DND-41 (cell line): Measurements from ENCODE around the gene HMGXB3.

ENCODE experiments used
- ATAC-seq: fragments of 200-7000 bp; cut with Tn5 transposase; 3 replicates; pipeline ENCODE4 v1.9.1; 2021; ENCODE audit warnings: low read depth; ENCODE audit not compliant: insufficient read depth
- DNase-seq: peaks from one replicate; pipeline ENCODE4 v3.0.0-alpha.2; 2020
- H2AFZ ChIP-seq: 2 replicates; pipeline ENCODE4 v1.6.0; 2012; ENCODE audit warnings: low read depth, low read length
- H3K27ac ChIP-seq: 2 replicates; pipeline ENCODE4 v1.5.1; 2012; ENCODE audit warnings: low read length, inconsistent platforms
- H3K27me3 ChIP-seq: fragments of 200-600 bp; sonication (generic); 2 replicates; pipeline ENCODE4 v1.6.0; 2012; ENCODE audit warnings: low read length, mild to moderate bottlenecking, inconsistent platforms; ENCODE audit not compliant: insufficient read depth, poor library complexity
- H3K36me3 ChIP-seq: 2 replicates; pipeline ENCODE4 v1.5.1; 2012; ENCODE audit warnings: low read length, inconsistent platforms; ENCODE audit not compliant: insufficient read depth
- H3K4me1 ChIP-seq: 2 replicates; pipeline ENCODE4 v1.5.1; 2012; ENCODE audit warnings: mild to moderate bottlenecking, low read length; ENCODE audit not compliant: insufficient read depth
- H3K4me2 ChIP-seq: 2 replicates; pipeline ENCODE4 v1.6.0; 2012; ENCODE audit warnings: mild to moderate bottlenecking, moderate library complexity, low read length, inconsistent platforms; ENCODE audit not compliant: insufficient read depth
- H3K4me3 ChIP-seq, 2 experiments: fragments of 200-600 bp in 1 of 2; shearing (Covaris generic) in 1 of 2; 2 replicates each; pipeline ENCODE4 v1.5.1; 2012 to 2016; ENCODE audit warnings: inconsistent platforms in 2 of 2, low read length in 2 of 2, mild to moderate bottlenecking in 2 of 2, low read depth in 1 of 2, moderate library complexity in 1 of 2
- H3K79me2 ChIP-seq: 2 replicates; pipeline ENCODE4 v1.6.0; 2012; ENCODE audit warnings: low read length, inconsistent platforms; ENCODE audit not compliant: insufficient read depth
- H3K9ac ChIP-seq: 2 replicates; pipeline ENCODE4 v1.6.0; 2012; ENCODE audit warnings: low read depth, mild to moderate bottlenecking, inconsistent platforms, low read length, moderate library complexity
- H3K9me3 ChIP-seq: 2 replicates; pipeline ENCODE4 v1.5.1; 2012; ENCODE audit warnings: low read length, moderate library complexity, mild to moderate bottlenecking, inconsistent platforms; ENCODE audit not compliant: insufficient read depth, severe bottlenecking
- H4K20me1 ChIP-seq: 2 replicates; pipeline ENCODE4 v1.6.0; 2012; ENCODE audit warnings: low read length; ENCODE audit not compliant: insufficient read depth
- CTCF ChIP-seq: IDR thresholded peaks from 2 replicates; pipeline ENCODE4 v1.5.1; 2012; ENCODE audit warnings: borderline replicate concordance, low read length, moderate library complexity, mild to moderate bottlenecking; ENCODE audit not compliant: poor library complexity, severe bottlenecking; ENCODE audit errors: extremely low read depth
- EZH2 ChIP-seq: IDR thresholded peaks from 3 replicates; pipeline ENCODE4 v1.6.1; 2012; ENCODE audit warnings: borderline replicate concordance, low read depth, mild to moderate bottlenecking, moderate library complexity, low read length, inconsistent platforms; ENCODE audit not compliant: severe bottlenecking

HMGXB3 gene

GRCh38 chr5:149981206-149981605 is 19.3 kb upstream of the HMGXB3 start:
- no peak overlapping the region for H3K4me3 ChIP-seq
- ATAC-seq: no peak
- H3K79me2 ChIP-seq: no peaks in the 10 kb centered on the region
- no peaks in the 10 kb centered on the region for H3K9me3 ChIP-seq
- no peak overlapping the region for H3K4me2 ChIP-seq
- no peak overlapping the region for H3K27ac ChIP-seq
- DNase-seq: no peak
- H4K20me1 ChIP-seq: no peaks in the 10 kb centered on the region; the same call in 1 of the 2 replicates
- H3K4me1 ChIP-seq: no peaks in the 10 kb centered on the region
- no peak overlapping the region for H3K9ac ChIP-seq
- no peaks in the 10 kb centered on the region for H3K27me3 ChIP-seq
- peaks cover 38% of the 10 kb centered on the region for H3K36me3 ChIP-seq
- no peak overlapping the region for H2AFZ ChIP-seq
- TF ChIP-seq CTCF (no peak), EZH2 (no peak)

GRCh38 chr5:149982505-149982904 is 18.0 kb upstream of the HMGXB3 start:
- Histone ChIP-seq H3K4me1 (no peaks in the 10 kb centered on the region), H4K20me1 (no peaks in the 10 kb centered on the region; the same call in 1 of the 2 replicates), H3K36me3 (peaks cover 37% of the 10 kb centered on the region), H3K79me2 (no peaks in the 10 kb centered on the region), H3K9ac (no peak overlapping the region), H3K9me3 (no peaks in the 10 kb centered on the region), H2AFZ (no peak overlapping the region), H3K4me2 (no peak overlapping the region), H3K27ac (no peak overlapping the region), H3K4me3 (no peak overlapping the region), H3K27me3 (no peaks in the 10 kb centered on the region)
- ATAC-seq: no peak
- TF ChIP-seq EZH2 (no peak), CTCF (no peak)
- DNase-seq: no peak

- no peak overlapping the region for H3K9ac ChIP-seq
- DNase-seq (no peak), ATAC-seq (no peak)
- no peak overlapping the region for H3K4me2 ChIP-seq
- no peak overlapping the region for H3K4me3 ChIP-seq
- H3K79me2 ChIP-seq: no peaks in the 10 kb centered on the region
- peaks cover 3% of the 10 kb centered on the region; the same call in 1 of the 2 replicates for H3K36me3 ChIP-seq
- no peaks in the 10 kb centered on the region for H3K4me1 ChIP-seq
- no peaks in the 10 kb centered on the region; the same call in 1 of the 2 replicates for H4K20me1 ChIP-seq
- H3K9me3 ChIP-seq: no peaks in the 10 kb centered on the region
- no peak overlapping the region for H3K27ac ChIP-seq
- TF ChIP-seq EZH2: no peak
- H3K27me3 ChIP-seq: no peaks in the 10 kb centered on the region
- no peak overlapping the region for H2AFZ ChIP-seq
Measured at GRCh38 chr5:149988126-149988525, 12.4 kb upstream of the HMGXB3 start.

GRCh38 chr5:149990518-149991376 is 9.8 kb upstream of the HMGXB3 start:
- Histone ChIP-seq H3K36me3 (peaks cover 9% of the 10 kb centered on the region; the same call in 1 of the 2 replicates), H4K20me1 (no peaks in the 10 kb centered on the region), H3K79me2 (no peaks in the 10 kb centered on the region), H3K4me3 (no peak overlapping the region), H3K4me2 (no peak overlapping the region), H3K27me3 (no peaks in the 10 kb centered on the region), H3K27ac (no peak overlapping the region), H2AFZ (no peak overlapping the region), H3K9ac (no peak overlapping the region), H3K9me3 (no peaks in the 10 kb centered on the region), H3K4me1 (no peaks in the 10 kb centered on the region)
- peak; percentile 73 for DNase-seq
- peak; percentile 95 for ATAC-seq
- TF ChIP-seq EZH2 (no peak), CTCF (peak; percentile 91)
